Amniotic stem cell (primary cell): ENCODE measurements around the gene ZNF638.

Source experiments
- DNase-seq: peaks from one replicate; lab custom pipeline; 2025; lab: John Stamatoyannopoulos, UW

Gene ZNF638

DNA sequence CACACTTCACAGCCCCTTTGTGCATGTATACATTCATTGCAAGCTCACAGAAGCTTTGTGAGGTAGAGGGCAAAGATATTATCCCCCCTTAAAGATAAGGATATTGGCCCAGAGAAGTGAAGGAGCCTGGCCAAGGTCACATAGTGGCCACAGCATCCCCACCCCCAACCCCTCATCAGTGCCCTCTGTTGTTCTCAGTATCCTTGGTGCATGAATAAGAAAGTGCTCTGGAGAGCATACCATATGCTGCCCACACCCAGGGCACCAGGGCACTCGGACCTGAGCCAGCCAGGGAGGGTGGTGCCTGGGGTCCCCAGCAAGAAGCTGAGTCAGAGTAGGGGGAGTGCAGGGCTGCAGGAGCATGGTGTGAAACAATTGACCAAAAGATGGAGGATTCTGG lies 125.0 kb downstream of the ZNF638 start:
- no peak for DNase-seq

DNA sequence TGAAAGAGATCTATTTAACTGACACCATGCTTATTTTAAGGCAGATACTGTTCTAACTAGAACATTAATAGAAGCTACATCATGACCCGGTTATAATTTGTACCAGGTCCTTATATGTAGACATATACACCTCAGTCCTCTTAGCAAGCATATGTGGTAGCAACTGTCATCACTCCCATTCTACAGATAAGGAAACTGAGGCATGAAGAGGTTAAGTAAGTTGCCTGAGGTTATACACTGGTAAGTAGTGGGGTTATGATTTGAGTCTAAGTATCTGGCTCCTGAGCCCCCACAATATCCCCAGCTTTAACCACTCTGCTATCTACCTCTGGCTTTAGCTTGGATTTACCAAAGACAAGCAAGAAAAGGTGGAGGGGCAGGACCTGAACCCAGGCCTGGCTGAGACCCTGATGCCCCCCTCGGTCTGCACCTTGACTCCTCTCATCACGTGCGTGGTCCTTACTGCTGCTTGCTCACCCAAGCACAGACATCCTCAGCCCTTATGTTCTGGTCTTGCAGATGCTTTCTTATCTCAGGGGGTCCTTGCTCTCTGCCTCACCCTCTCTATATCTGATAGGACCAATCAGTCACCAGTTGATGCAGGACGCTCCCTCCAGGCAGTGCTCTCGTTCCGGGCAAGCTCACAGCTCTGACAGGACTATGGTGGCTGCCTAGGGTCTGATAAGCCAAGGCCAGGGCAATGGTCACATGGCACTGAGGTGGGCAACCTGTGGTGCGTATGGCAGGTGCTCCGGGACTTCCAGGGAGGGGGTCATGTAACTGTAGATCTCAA lies 125.7 kb downstream of the ZNF638 start:
- DNase-seq: no peak

DNA sequence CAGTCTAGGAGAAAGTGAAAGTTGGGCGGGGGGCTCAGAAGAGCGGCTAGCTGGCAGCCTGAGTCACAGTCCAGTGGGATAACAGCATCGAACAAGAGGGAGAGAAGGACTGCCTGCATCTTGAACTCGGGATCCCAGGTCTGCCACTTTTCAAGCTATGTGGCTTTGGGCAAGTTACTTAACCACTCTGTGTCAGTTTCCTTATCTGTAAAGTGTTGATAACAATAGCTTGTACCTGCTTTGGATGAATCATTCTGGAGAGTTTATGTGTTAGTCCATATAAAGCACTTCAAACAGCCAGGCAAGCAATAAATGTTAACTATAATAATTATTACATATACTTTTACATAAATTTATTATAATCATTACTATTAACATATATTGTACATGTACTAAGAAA lies 126.3 kb downstream of the ZNF638 start:
- DNase-seq: no peak

- DNase-seq: peak; percentile 10
Measured at GRCh38 chr2:71458413-71459083, 127.0 kb downstream of the ZNF638 start.

GRCh38 chr2:71459084-71459431 lies 127.5 kb downstream of the ZNF638 start:
- no peak for DNase-seq

DNA sequence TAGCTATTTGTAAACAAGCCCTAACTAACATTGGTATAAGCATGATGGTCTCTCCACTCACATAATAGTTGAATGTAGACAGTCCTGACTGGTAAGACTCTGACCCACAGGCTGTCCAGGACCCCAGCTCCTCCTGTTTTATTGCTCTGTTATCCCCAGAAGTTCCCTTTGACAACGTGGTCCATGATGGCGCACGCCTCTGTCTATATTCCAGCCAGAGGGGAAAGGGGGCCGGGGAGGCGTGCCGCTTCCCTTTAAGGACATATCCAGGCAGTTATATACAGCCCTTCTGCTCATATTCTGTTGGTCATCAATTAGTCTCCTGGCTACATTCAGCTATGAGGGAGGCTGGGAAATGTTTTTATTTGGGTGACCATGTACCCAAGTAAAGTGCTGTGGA lies 128.5 kb downstream of the ZNF638 start:
- DNase-seq: no peak

DNA sequence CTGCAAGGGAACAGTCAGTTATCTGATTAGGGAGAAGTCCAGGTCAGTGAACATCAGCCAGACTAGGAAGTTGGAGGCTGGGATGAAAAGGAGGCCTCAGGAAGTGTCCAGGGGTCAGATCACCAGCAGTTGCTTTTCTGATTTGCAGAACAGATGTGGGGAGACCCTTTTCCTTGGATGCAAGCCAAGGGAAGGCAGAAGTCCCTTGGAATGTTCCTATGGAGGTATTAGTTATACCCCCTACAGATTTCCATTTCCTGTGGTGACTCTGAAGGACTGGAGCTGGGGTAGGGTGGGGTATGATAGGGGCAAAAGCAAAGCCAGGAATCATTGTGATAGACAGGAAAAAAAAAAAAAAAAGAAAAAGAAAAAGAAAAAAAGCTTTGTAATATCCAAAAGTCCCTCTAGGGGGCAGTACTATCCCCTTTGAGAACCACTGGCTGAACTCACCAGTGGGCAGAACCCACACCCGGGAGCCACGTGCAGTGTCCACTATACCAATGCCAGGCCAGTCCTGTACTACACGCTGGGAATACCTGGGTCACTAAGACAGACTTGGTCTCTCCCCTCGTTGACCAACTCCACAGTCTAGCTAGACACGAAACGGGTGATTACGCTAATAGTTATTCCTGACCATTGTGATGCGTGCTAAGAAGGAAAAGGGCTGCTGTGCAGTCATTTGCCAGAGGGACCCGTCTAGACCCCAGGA lies 129.2 kb downstream of the ZNF638 start:
- peak; percentile 10 for DNase-seq

- no peak for DNase-seq
Measured at GRCh38 chr2:71461304-71461671, 129.7 kb downstream of the ZNF638 start.

- no peak for DNase-seq
Measured at GRCh38 chr2:71462056-71462605, 130.5 kb downstream of the ZNF638 start.

DNA sequence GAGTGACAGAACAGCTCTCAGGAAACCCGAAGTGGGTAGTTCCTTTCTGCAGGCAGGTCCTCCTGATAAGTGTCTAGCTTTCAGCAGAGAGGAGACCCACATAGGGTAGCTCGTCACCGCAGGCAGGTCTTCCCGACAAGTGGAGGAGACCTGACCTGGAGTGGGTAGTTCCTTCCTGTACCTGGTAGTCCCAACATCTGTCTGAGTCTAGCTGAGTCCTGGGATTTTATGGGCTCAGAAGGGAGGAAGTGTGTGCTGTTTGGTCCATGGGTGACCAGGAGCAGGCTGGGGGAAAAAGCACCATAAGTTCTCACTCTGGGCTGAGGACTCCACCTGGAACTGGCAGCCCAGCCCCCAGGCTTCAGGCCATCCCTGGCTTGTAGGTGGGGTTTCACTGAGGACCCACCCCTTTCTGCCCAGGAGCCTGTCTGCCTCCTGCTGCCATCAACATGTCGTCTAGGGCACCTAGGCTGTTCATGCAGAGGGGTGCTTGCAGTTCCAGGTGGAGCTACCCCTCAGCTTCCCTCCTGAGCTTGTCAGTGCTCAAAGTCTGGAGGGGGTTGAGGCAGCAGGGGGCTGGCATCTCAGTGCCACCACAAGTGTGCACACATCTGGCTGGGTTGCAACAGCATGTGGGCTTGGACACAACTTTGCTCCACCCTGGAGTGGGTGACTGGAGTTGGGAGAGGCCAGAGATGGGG lies 131.2 kb downstream of the ZNF638 start:
- DNase-seq: no peak

GRCh38 chr2:71463342-71463654 lies 131.7 kb downstream of the ZNF638 start:
- no peak for DNase-seq

GRCh38 chr2:71464389-71464788 lies 132.8 kb downstream of the ZNF638 start:
- DNase-seq: no peak

GRCh38 chr2:71465356-71465755 lies 133.8 kb downstream of the ZNF638 start:
- DNase-seq: no peak

- no peak for DNase-seq
Measured at GRCh38 chr2:71465961-71466300, 134.3 kb downstream of the ZNF638 start.

DNA sequence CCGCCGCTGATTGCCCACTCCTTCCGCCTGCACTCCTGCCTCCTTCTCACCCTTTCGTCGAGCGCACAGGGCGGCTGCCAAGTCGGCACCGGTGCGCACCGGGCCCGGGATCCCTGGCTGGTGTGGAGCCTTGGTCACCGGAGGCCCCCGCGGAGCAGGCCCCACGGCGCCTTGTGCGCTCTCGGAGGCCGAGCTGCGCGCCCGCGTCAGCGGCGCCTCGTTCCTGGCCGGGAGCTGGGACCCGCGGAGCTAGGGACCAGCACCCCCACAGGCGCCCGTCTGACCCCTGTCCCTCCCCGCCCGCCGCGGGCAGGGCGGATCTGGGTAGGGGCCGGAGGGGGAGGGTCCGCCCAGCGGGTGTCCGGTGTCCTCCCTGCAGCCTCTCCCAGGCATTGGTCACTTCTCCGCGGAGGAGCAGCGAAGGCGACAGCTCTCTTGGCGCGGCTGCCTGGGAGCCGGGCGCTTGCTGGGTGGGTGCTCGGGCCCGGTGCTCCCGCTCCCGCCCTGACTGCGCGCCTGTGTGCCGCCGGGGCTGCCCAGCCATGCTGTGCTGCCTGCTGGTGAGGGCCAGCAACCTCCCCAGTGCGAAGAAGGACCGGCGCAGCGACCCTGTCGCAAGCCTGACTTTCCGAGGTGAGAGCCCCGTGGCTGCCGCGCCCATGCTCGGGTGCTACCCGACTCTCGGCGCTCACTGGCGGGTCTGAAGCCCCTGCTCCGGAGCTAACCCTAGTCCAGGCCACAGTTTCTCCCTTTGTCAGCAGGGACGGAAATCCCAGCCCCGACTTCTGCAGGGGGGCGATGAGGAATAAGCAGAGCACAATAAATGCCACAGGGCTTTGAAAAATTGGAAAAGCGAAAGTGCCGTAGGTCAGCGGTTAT lies 135.0 kb downstream of the ZNF638 start:
- no peak for DNase-seq

- DNase-seq: no peak
Measured at GRCh38 chr2:71467180-71467815, 135.7 kb downstream of the ZNF638 start.

- no peak for DNase-seq
Measured at GRCh38 chr2:71468279-71469015, 136.9 kb downstream of the ZNF638 start.

GRCh38 chr2:71469403-71470398 lies 138.1 kb downstream of the ZNF638 start:
- DNase-seq: no peak

- no peak for DNase-seq
Measured at GRCh38 chr2:71471276-71471675, 139.7 kb downstream of the ZNF638 start.
